Hematopoietic multipotent progenitor cell (in vitro differentiated cells): ENCODE measurements around the gene SPIRE1. TPM values are rescaled to one million over a fixed set of nuclear protein-coding genes. Genes with fewer than 3 reads are reported as not detected.

Experiments
- small RNA-seq: library from RNA; depleted of rRNA; stranded (forward); fragments of <200 nt; gene quantifications from one replicate; pipeline ENCODE3, GENCODE V24; 2012
- total RNA-seq: library from RNA; depleted of rRNA; stranded (reverse); fragments of >200 nt; gene quantifications from one replicate; pipeline ENCODE4 v1.2.3, GENCODE V29; 2012

The SPIRE1 gene
- total RNA-seq, 1 donor, result 7.0 TPM

Small RNAs within 50 kb of the gene (small RNA-seq; reads per million reads assigned to genes)
- not detected for gene RNU7-129P

Other genes starting within 250 kb of the SPIRE1 start
- gene CEP76, start 44.6 kb upstream of the SPIRE1 start, total RNA-seq, result 5.9 TPM
- gene PSMG2, start 44.9 kb upstream of the SPIRE1 start, total RNA-seq, result 58.7 TPM
- 18.3 TPM for gene PTPN2, start 226.1 kb upstream of the SPIRE1 start, total RNA-seq